Measurements from ENCODE around the gene CCDC102A.

DNA sequence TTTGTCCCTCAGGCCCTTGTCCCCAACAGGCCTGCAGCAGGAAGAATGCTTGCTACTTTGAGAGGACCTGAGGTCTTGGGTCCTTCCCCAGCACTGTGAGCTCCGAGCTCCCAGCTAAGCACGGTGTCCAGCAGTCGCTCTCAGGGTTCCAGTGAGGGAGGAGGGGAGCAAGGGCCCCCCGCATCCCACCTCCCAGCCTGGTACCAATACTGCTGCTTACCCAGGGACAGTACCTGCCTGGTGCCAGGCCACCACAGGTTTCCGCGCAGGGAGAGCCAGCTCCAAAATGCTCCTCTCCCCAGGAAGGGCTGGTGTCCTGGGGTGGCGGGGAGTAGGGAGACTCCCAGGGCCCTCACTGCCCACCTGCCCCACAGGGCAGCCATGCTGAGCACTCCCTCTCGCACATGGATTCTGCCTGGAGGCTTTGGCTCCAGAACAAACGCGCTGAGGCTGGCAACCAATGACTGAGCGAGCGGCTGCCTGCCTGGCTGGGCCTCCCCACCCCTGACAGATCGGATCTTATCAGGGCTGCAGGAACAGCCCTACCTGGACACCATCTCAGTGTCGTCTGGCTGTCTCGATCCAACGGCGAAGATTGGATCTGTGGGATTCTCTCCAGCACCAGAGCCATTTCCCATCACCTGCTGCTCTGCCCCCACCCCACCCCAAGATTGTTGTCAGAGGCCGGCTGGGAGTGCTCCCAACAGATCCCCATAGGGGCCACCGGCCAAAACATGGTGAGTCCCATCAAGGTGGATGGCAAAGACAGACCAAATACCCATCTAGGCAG is 52.5 kb downstream of the CCDC102A start:
- TF ChIP-seq, protein P1, sequence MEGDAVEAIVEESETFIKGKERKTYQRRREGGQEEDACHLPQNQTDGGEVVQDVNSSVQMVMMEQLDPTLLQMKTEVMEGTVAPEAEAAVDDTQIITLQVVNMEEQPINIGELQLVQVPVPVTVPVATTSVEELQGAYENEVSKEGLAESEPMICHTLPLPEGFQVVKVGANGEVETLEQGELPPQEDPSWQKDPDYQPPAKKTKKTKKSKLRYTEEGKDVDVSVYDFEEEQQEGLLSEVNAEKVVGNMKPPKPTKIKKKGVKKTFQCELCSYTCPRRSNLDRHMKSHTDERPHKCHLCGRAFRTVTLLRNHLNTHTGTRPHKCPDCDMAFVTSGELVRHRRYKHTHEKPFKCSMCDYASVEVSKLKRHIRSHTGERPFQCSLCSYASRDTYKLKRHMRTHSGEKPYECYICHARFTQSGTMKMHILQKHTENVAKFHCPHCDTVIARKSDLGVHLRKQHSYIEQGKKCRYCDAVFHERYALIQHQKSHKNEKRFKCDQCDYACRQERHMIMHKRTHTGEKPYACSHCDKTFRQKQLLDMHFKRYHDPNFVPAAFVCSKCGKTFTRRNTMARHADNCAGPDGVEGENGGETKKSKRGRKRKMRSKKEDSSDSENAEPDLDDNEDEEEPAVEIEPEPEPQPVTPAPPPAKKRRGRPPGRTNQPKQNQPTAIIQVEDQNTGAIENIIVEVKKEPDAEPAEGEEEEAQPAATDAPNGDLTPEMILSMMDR (IDR thresholded peaks at IDR 0.05), result no peak
- no peak for TF ChIP-seq POLR2A (IDR thresholded peaks at IDR 0.05)
- TF ChIP-seq POLR2AphosphoS5 (IDR thresholded peaks at IDR 0.05), result no peak

Data from upper lobe of left lung (tissue), 4 donors.